A549 (cell line): Measurements from ENCODE around the gene SLC29A3.

Source experiments
- CEBPB ChIP-seq, 2 experiments: fragments of >200 bp in 1 of 2; sonication (Bioruptor Twin) in 1 of 2; formaldehyde crosslinking in 1 of 2; IDR thresholded peaks; 2 replicates each; pipeline ENCODE4 v1.6.1; 2012 to 2016
- KDM1A ChIP-seq: fragments of 200-600 bp; sonication (generic); IDR thresholded peaks from 2 replicates; pipeline ENCODE4 v1.6.1; 2016; ENCODE audit warnings: low read depth, mild to moderate bottlenecking
- TF ChIP-seq, protein P1 (sequence below): fragments of >200 bp; sonication (Bioruptor Twin); formaldehyde crosslinking; IDR thresholded peaks from 3 replicates; pipeline ENCODE4 v1.5.1; 2016

- TF ChIP-seq CEBPB (IDR thresholded peaks at IDR 0.05), result no peak
- TF ChIP-seq, protein P1, sequence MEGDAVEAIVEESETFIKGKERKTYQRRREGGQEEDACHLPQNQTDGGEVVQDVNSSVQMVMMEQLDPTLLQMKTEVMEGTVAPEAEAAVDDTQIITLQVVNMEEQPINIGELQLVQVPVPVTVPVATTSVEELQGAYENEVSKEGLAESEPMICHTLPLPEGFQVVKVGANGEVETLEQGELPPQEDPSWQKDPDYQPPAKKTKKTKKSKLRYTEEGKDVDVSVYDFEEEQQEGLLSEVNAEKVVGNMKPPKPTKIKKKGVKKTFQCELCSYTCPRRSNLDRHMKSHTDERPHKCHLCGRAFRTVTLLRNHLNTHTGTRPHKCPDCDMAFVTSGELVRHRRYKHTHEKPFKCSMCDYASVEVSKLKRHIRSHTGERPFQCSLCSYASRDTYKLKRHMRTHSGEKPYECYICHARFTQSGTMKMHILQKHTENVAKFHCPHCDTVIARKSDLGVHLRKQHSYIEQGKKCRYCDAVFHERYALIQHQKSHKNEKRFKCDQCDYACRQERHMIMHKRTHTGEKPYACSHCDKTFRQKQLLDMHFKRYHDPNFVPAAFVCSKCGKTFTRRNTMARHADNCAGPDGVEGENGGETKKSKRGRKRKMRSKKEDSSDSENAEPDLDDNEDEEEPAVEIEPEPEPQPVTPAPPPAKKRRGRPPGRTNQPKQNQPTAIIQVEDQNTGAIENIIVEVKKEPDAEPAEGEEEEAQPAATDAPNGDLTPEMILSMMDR, result no peak
- TF ChIP-seq KDM1A, result no peak
Observed at GRCh38 chr10:71347587-71348395, 28.7 kb downstream of the SLC29A3 start.
